ENCODE results near the gene SLC5A12.
"Not testable (repeated sequence)": the region's sequence is repeated elsewhere in the genome, so short reads cannot be mapped to it uniquely, and the experiment has no call there.

The SLC5A12 gene

DNA sequence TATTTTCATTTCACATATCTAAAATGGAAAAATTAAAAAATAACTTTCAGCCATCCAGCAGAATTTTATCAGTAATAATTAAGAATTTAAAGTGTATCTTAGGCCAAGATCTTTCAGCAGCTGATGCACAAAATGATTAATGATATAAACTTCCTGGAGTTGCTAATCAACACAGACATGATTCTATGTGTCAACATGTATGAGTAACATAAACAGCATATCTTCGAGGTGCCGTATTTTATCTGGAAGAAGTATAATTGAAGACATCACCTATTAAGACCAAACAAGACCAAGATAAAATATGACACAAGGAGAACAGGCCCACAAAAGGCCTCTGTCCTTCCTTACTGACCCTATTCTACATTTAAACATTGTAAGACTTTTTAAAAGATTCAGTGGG is 45.2 kb downstream of the SLC5A12 start:
- H3K9ac ChIP-seq (ENCODE audit: low read length): no peak overlapping the region
- no peaks in the 10 kb centered on the region for H3K27me3 ChIP-seq (ENCODE audit: control insufficient read depth, insufficient read depth, low read length)
- H3K4me3 ChIP-seq (ENCODE audit: low read length): no peak overlapping the region
- H3K4me1 ChIP-seq (ENCODE audit: control insufficient read depth, insufficient read depth, low read length): no peaks in the 10 kb centered on the region
- no peaks in the 10 kb centered on the region for H3K36me3 ChIP-seq (ENCODE audit: control insufficient read depth, insufficient read depth, low read length)
- no peak overlapping the region for H3K27ac ChIP-seq (ENCODE audit: low read depth, low read length)

DNA sequence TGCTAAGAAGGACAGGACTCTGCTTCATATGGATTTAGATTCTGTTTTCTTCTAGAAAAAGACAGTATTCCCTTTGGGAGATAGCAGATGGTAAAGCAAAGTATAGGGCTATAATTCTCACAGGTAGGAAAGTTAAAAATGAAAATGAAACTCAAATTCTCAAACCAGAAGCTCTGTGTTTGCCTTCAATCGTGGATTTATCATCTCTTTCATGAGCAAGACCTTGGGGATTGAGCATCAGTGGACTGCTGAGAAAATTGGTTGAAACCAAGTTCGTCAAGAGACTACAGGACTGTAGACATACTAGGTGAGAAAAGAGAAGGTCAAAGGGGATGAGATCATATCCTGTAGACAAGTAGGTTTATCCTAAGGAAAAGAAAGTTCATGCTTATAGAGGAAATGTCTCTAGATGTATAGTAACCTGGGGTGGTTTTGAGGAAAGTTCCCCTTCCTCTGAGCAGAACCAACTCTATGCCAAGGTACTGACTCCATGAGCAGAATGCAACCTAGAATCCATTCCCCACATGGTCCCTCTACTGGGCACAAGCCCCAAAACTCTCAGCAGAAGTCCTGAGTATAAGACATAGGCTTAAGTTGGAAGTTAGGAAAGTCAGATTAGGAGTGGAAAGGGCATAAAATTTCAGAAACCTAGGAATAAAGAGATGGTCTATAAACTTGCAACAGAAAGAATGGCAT is 46.5 kb downstream of the SLC5A12 start:
- Histone ChIP-seq H3K27ac (ENCODE audit: low read depth, low read length) (no peak overlapping the region), H3K36me3 (ENCODE audit: control insufficient read depth, insufficient read depth, low read length) (no peaks in the 10 kb centered on the region), H3K4me1 (ENCODE audit: control insufficient read depth, insufficient read depth, low read length) (no peaks in the 10 kb centered on the region), H3K27me3 (ENCODE audit: control insufficient read depth, insufficient read depth, low read length) (no peaks in the 10 kb centered on the region), H3K4me3 (ENCODE audit: low read length) (no peak overlapping the region), H3K9ac (ENCODE audit: low read length) (no peak overlapping the region)

DNA sequence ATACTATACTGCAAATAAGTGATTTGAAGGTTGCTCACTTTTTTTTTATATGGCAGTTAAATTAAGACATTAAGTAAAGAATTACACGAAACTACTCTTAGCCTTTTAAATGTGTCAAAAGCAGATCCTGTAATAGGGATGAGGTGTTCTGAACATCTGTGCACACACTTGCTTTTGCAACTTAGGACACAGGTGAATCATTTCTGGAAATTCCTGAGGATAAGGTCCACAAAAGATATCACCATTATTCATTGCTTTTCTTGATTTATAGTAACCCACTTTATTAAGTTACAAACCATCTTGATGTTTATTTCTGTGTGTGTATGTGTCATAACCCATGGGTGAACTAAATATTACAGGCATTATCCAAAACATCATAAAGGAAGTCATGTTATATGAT is 55.9 kb downstream of the SLC5A12 start:
- Histone ChIP-seq H3K27me3 (ENCODE audit: control insufficient read depth, insufficient read depth, low read length) (no peaks in the 10 kb centered on the region), H3K9ac (ENCODE audit: low read length) (no peak overlapping the region), H3K4me1 (ENCODE audit: control insufficient read depth, insufficient read depth, low read length) (no peaks in the 10 kb centered on the region), H3K36me3 (ENCODE audit: control insufficient read depth, insufficient read depth, low read length) (no peaks in the 10 kb centered on the region), H3K4me3 (ENCODE audit: low read length) (no peak overlapping the region), H3K27ac (ENCODE audit: low read depth, low read length) (no peak overlapping the region)

DNA sequence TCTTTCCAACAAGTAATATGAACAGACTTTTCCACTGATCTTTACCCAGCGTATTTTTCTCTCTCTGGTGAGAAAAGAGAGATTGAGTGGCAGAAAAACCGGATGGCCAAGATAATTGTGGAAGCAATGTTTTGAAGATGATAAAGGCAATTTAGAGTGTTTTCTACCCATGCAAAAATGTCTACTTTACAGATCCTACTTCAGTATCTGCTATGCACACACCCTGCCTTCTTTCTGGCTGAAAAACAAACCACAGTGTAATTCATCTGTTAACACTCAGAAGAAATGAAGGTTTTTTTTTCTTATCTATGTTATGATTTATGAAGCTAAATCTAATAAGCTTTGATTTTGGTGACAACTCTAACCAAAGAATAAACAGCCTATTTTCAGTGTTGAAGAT is 56.8 kb downstream of the SLC5A12 start:
- no peaks in the 10 kb centered on the region for H3K36me3 ChIP-seq (ENCODE audit: control insufficient read depth, insufficient read depth, low read length)
- H3K4me1 ChIP-seq (ENCODE audit: control insufficient read depth, insufficient read depth, low read length): no peaks in the 10 kb centered on the region
- no peak overlapping the region for H3K9ac ChIP-seq (ENCODE audit: low read length)
- no peak overlapping the region for H3K4me3 ChIP-seq (ENCODE audit: low read length)
- H3K27ac ChIP-seq (ENCODE audit: low read depth, low read length): no peak overlapping the region
- no peaks in the 10 kb centered on the region for H3K27me3 ChIP-seq (ENCODE audit: control insufficient read depth, insufficient read depth, low read length)

DNA sequence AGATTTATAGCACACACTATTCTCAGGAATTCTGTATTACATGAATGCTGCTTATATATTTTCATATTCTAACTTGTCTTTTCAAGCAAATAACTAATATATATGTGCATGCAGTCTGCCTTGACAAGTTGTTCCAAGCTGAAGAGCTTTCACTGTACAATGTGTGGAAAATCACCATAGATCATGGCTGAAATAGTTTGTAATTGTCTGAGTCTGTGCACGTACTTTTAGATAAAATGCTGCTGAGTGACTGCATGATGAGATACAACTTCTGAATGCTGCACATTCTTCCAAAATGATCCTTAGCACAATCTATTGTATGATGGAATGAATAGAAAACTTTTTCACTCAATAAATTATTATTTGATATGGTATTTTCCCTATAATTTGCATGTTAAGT is 58.9 kb downstream of the SLC5A12 start:
- H3K27me3 ChIP-seq (ENCODE audit: control insufficient read depth, insufficient read depth, low read length): no peaks in the 10 kb centered on the region
- H3K9ac ChIP-seq (ENCODE audit: low read length): no peak overlapping the region
- H3K4me3 ChIP-seq (ENCODE audit: low read length): no peak overlapping the region
- no peaks in the 10 kb centered on the region for H3K4me1 ChIP-seq (ENCODE audit: control insufficient read depth, insufficient read depth, low read length)
- no peaks in the 10 kb centered on the region for H3K36me3 ChIP-seq (ENCODE audit: control insufficient read depth, insufficient read depth, low read length)
- H3K27ac ChIP-seq (ENCODE audit: low read depth, low read length): no peak overlapping the region

DNA sequence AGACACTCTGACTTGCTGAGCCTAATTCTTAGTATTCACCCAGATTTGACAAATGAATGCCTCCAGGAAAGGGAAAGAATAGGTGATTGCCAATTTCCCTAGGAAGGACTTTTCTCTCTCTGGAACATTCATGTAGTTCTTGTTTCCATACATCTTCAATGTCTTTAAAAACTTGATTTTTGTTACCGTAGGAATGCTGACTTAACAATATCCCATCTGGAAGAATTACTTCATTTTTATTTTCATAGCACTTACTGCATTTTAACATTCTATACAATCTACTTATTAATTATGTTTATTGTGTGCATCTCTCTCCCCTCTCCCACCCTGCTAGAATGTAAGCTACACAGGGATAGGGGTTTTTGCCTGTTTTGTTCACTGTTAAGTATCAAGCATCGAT is 66.6 kb downstream of the SLC5A12 start:
- H3K27me3 ChIP-seq (ENCODE audit: control insufficient read depth, insufficient read depth, low read length): no peaks in the 10 kb centered on the region
- no peak overlapping the region for H3K4me3 ChIP-seq (ENCODE audit: low read length)
- no peaks in the 10 kb centered on the region for H3K4me1 ChIP-seq (ENCODE audit: control insufficient read depth, insufficient read depth, low read length)
- H3K9ac ChIP-seq (ENCODE audit: low read length): no peak overlapping the region
- H3K27ac ChIP-seq (ENCODE audit: low read depth, low read length): no peak overlapping the region
- H3K36me3 ChIP-seq (ENCODE audit: control insufficient read depth, insufficient read depth, low read length): no peaks in the 10 kb centered on the region

DNA sequence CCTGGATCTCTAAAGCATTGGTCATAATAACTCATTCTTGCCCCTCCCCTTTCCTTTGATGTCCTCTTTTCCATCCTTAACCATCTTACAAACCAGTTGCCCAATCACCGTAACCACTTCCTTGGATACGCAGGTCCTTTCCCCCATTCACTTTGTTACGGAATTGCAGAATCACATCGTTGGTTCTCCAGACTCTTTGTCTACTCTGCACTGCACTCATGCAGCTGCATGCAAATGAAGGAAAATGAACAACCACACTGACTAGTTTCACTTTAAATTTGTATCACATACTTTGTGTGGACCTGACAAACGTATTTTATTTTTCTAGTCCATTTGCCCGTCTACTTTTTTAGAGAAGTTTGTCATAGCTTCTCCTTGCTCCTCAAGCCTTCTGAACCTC is 69.9 kb downstream of the SLC5A12 start:
- Histone ChIP-seq H3K9ac (ENCODE audit: low read length) (no peak overlapping the region), H3K36me3 (ENCODE audit: control insufficient read depth, insufficient read depth, low read length) (no peaks in the 10 kb centered on the region), H3K4me1 (ENCODE audit: control insufficient read depth, insufficient read depth, low read length) (no peaks in the 10 kb centered on the region), H3K4me3 (ENCODE audit: low read length) (no peak overlapping the region), H3K27me3 (ENCODE audit: control insufficient read depth, insufficient read depth, low read length) (no peaks in the 10 kb centered on the region), H3K27ac (ENCODE audit: low read depth, low read length) (no peak overlapping the region)

DNA sequence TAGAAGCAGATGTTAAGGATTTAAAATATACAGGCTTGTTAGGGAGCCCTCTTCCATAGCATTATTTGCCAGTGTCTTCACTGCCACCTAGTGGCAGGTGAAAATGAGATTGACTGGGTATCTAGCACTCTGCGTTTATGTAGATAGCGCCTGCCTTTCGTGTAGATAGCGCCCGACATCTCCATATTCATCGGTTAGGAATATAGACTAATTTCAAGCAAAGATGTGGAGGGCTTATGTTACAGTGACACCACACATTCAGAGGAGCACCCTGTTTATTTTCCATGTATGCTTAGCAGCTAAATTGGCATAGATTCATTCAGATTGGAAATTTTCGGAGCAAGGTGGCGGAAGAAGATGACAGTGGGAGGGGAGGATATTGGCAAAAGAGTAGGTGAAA is 72.0 kb downstream of the SLC5A12 start:
- Histone ChIP-seq H3K36me3 (ENCODE audit: control insufficient read depth, insufficient read depth, low read length) (no peaks in the 10 kb centered on the region), H3K4me3 (ENCODE audit: low read length) (no peak overlapping the region), H3K4me1 (ENCODE audit: control insufficient read depth, insufficient read depth, low read length) (no peaks in the 10 kb centered on the region)

DNA sequence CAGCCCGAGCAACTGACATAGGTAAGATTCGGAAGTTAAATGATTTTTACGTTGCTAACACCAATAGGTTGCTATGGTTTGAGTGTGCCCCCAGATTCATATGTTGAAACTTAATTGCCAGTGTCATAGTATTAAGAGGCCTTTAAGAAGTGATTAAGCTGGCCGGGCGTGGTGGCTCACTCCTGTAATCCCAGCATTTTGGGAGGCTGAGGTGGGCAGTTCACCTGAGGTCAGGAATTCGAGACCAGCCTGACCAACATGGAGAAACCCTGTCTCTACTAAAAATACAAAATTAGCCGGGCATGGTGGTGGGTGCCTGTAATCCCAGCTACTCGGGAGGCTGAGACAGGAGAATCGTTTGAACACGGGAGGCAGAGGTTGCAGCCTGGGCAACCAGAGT is 78.5 kb downstream of the SLC5A12 start:
- not testable (repeated sequence) for H3K4me3 ChIP-seq (ENCODE audit: low read length); H3K27me3 ChIP-seq (ENCODE audit: control insufficient read depth, insufficient read depth, low read length); H3K9ac ChIP-seq (ENCODE audit: low read length); H3K36me3 ChIP-seq (ENCODE audit: control insufficient read depth, insufficient read depth, low read length); H3K27ac ChIP-seq (ENCODE audit: low read depth, low read length); H3K4me1 ChIP-seq (ENCODE audit: control insufficient read depth, insufficient read depth, low read length)

More for the DNA sequence above, 72.0 kb downstream of the SLC5A12 start:
- Histone ChIP-seq H3K9ac (ENCODE audit: low read length) (no peak overlapping the region), H3K27me3 (ENCODE audit: control insufficient read depth, insufficient read depth, low read length) (no peaks in the 10 kb centered on the region), H3K27ac (ENCODE audit: low read depth, low read length) (no peak overlapping the region)

DNA sequence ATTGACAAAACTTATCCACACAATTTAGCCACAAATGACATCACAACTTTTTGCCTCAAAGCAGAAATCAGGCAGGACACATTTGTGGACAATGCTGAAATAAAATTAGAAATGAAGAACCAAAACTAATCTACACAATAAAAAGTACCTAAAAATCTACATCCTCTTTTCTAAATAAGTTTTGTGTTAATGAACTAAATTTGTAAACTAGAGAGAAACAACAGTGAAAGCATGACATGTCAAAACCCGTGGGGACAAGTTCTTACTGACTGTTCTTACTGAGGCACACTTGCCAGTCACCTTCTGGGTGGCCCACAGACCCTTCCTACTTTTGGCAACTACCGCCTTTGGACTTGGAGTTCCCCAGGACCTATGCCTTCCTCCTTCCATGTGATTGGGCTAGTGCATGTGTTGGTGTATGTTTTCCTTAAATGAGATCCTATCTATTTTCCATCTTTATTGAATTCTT is 89.1 kb downstream of the SLC5A12 start:
- Histone ChIP-seq H3K36me3 (ENCODE audit: control insufficient read depth, insufficient read depth, low read length) (no peaks in the 10 kb centered on the region), H3K27ac (ENCODE audit: low read depth, low read length) (no peak overlapping the region), H3K4me1 (ENCODE audit: control insufficient read depth, insufficient read depth, low read length) (no peaks in the 10 kb centered on the region), H3K27me3 (ENCODE audit: control insufficient read depth, insufficient read depth, low read length) (no peaks in the 10 kb centered on the region), H3K9ac (ENCODE audit: low read length) (no peak overlapping the region), H3K4me3 (ENCODE audit: low read length) (no peak overlapping the region)

DNA sequence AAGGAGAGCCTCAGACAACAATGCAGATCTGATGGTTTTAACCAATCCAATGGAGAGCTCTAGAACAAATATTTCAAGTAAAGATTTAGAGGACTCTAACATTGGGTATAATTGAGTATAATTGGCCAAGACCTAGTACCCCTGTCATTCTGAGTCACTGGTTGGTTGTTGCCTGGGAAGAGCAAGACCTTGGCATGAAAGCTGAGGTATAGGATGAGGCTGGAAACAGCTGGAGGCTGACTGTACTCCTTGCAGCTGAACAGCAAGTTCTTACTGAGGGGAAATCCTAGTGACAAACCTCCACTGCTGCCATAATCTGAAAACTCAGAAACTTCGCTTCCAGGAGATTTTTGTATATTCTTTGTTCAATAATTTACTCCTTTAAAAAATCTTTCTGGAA is 95.5 kb downstream of the SLC5A12 start:
- no peaks in the 10 kb centered on the region for H3K36me3 ChIP-seq (ENCODE audit: control insufficient read depth, insufficient read depth, low read length)
- H3K4me3 ChIP-seq (ENCODE audit: low read length): no peak overlapping the region
- H3K9ac ChIP-seq (ENCODE audit: low read length): no peak overlapping the region
- H3K4me1 ChIP-seq (ENCODE audit: control insufficient read depth, insufficient read depth, low read length): no peaks in the 10 kb centered on the region
- no peak overlapping the region for H3K27ac ChIP-seq (ENCODE audit: low read depth, low read length)
- no peaks in the 10 kb centered on the region for H3K27me3 ChIP-seq (ENCODE audit: control insufficient read depth, insufficient read depth, low read length)

DNA sequence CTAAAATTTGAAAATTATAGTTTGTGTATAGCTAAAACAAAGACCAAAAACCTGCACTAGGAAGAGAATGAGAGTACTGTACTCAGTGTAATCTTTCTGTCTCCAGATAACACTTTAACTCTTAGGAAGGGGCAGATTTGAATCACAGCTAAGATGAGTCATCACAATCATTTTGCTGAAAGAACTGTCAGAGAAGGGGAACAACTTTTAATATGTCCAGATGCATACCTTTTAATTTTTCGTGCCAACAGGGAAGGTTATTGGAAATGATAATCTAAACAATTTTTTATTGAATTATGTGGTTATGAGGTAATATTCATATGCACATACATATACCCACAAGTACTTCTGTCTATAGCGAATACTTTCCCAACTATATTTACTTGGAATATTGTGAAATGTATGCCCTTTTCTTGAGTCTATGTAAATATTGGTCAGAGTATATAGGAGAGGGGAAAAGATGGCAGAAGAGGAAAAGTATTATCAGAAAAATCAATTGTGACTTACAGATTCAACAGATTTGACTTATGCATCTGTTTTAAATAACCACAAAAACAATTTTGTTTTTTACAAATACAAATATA is 98.7 kb downstream of the SLC5A12 start:
- Histone ChIP-seq H3K9ac (ENCODE audit: low read length) (no peak overlapping the region), H3K4me1 (ENCODE audit: control insufficient read depth, insufficient read depth, low read length) (no peaks in the 10 kb centered on the region), H3K36me3 (ENCODE audit: control insufficient read depth, insufficient read depth, low read length) (no peaks in the 10 kb centered on the region), H3K27me3 (ENCODE audit: control insufficient read depth, insufficient read depth, low read length) (no peaks in the 10 kb centered on the region), H3K4me3 (ENCODE audit: low read length) (no peak overlapping the region), H3K27ac (ENCODE audit: low read depth, low read length) (no peak overlapping the region)

DNA sequence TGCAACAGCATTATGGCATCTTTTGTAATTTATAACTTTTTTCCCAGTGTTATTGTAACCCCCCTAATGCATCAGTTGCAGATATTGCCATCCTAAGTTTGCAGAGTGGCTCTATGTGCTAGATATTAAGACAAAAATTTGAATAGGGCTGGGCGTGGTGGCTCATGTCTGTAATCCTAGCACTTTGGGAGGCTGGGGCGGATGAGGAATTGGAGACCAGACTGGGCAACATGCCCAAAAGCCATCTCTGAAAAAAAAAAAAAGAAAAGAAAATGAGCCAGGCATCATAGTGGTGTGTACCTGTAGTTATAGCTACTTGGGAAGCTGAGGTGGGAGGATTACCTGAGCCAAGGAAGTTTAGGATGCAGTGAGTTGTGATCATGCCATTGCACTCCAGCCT is 99.7 kb downstream of the SLC5A12 start:
- Histone ChIP-seq H3K27me3 (ENCODE audit: control insufficient read depth, insufficient read depth, low read length) (no peaks in the 10 kb centered on the region), H3K4me1 (ENCODE audit: control insufficient read depth, insufficient read depth, low read length) (no peaks in the 10 kb centered on the region), H3K36me3 (ENCODE audit: control insufficient read depth, insufficient read depth, low read length) (no peaks in the 10 kb centered on the region), H3K27ac (ENCODE audit: low read depth, low read length) (no peak overlapping the region), H3K4me3 (ENCODE audit: low read length) (no peak overlapping the region), H3K9ac (ENCODE audit: low read length) (no peak overlapping the region)

All from rectal smooth muscle tissue (tissue), 1 donor.